SK-N-SH treated with all-trans-retinoic acid at 6 μM for 48 hours (cell line): ENCODE measurements around the gene HES5.

Experiments
- ATAC-seq: fragments of 200-7000 bp; cut with Tn5 transposase; 3 replicates; pipeline ENCODE4 v1.9.1; 2020; ENCODE audit warnings: mild to moderate bottlenecking, moderate library complexity
- ARNTL ChIP-seq: fragments of 450-650 bp; formaldehyde crosslinking; IDR thresholded peaks from 2 replicates; pipeline ENCODE4 v1.5.0; 2020; ENCODE audit warnings: low read depth, mild to moderate bottlenecking, moderate library complexity, borderline replicate concordance
- BACH2 ChIP-seq: fragments of 250-450 bp; sonication (Bioruptor Pico); IDR thresholded peaks from 2 replicates; pipeline ENCODE4 v1.9.0; 2021; ENCODE audit warnings: mild to moderate bottlenecking, borderline replicate concordance
- CREB5 ChIP-seq: fragments of 250-450 bp; sonication (Bioruptor Pico); IDR thresholded peaks from 2 replicates; pipeline ENCODE4 v1.5.1; 2020; ENCODE audit warnings: low read depth, mild to moderate bottlenecking, moderate library complexity
- CSDC2 ChIP-seq: fragments of 250-450 bp; sonication (Bioruptor Pico); IDR thresholded peaks from 2 replicates; pipeline ENCODE4 v1.5.0; 2020; ENCODE audit warnings: mild to moderate bottlenecking, moderate library complexity
- ESRRG ChIP-seq: fragments of 250-450 bp; sonication (Bioruptor Pico); IDR thresholded peaks from 2 replicates; pipeline ENCODE4 v1.6.1; 2021; ENCODE audit warnings: mild to moderate bottlenecking
- GLIS3 ChIP-seq: fragments of 250-450 bp; sonication (Bioruptor Pico); IDR thresholded peaks from 2 replicates; pipeline ENCODE4 v1.5.0; 2020; ENCODE audit warnings: mild to moderate bottlenecking, moderate library complexity
- ISL1 ChIP-seq: fragments of 250-450 bp; sonication (Bioruptor Pico); IDR thresholded peaks from 2 replicates; pipeline ENCODE4 v2.1.2; 2022; ENCODE audit warnings: mild to moderate bottlenecking, moderate library complexity
- OSR1 ChIP-seq: fragments of 250-450 bp; sonication (Bioruptor Pico); IDR thresholded peaks from 2 replicates; pipeline ENCODE4 v1.8.0; 2022; ENCODE audit warnings: moderate library complexity, mild to moderate bottlenecking, inconsistent platforms
- PPARA ChIP-seq: fragments of 250-450 bp; sonication (Bioruptor Pico); IDR thresholded peaks from 2 replicates; pipeline ENCODE4 v1.5.0; 2020; ENCODE audit warnings: mild to moderate bottlenecking, borderline replicate concordance
- RARB ChIP-seq: fragments of 250-450 bp; sonication (Bioruptor Pico); IDR thresholded peaks from 2 replicates; pipeline ENCODE4 v1.8.0; 2021; ENCODE audit warnings: mild to moderate bottlenecking, moderate library complexity
- SNAI2 ChIP-seq: fragments of 250-450 bp; sonication (Bioruptor Pico); IDR thresholded peaks from 2 replicates; pipeline ENCODE4 v1.5.0; 2020; ENCODE audit warnings: mild to moderate bottlenecking, moderate library complexity
- TOX ChIP-seq: fragments of 250-450 bp; sonication (Bioruptor Pico); IDR thresholded peaks from 2 replicates; pipeline ENCODE4 v1.8.0; 2021; ENCODE audit warnings: mild to moderate bottlenecking, moderate library complexity, borderline replicate concordance
- ZC3H10 ChIP-seq: fragments of 250-450 bp; sonication (Bioruptor Pico); IDR thresholded peaks from 2 replicates; pipeline ENCODE4 v1.5.1; 2021; ENCODE audit warnings: mild to moderate bottlenecking, moderate library complexity
- ZFP3 ChIP-seq: fragments of 250-450 bp; sonication (Bioruptor Pico); IDR thresholded peaks from 2 replicates; pipeline ENCODE4 v1.5.0; 2020; ENCODE audit warnings: mild to moderate bottlenecking, moderate library complexity
- ZFP30 ChIP-seq: fragments of 450-650 bp; formaldehyde crosslinking; IDR thresholded peaks from 2 replicates; pipeline ENCODE4 v1.5.0; 2022; ENCODE audit warnings: mild to moderate bottlenecking, moderate library complexity
- ZNF565 ChIP-seq: fragments of 450-650 bp; formaldehyde crosslinking; conservative IDR thresholded peaks from 2 replicates; pipeline ENCODE4 v1.5.0; 2020; ENCODE audit warnings: low read depth, mild to moderate bottlenecking, moderate library complexity
- TF ChIP-seq, protein P1 (sequence below): fragments of 250-450 bp; sonication (Bioruptor Pico); IDR thresholded peaks from 2 replicates; pipeline ENCODE4 v1.8.0; 2021; ENCODE audit warnings: low read depth, mild to moderate bottlenecking, moderate library complexity, borderline replicate concordance
- TF ChIP-seq, protein P2 (sequence below): fragments of 250-450 bp; sonication (Bioruptor Pico); IDR thresholded peaks from 2 replicates; pipeline ENCODE4 v1.5.0; 2020; ENCODE audit warnings: mild to moderate bottlenecking, moderate library complexity
- TF ChIP-seq, protein P3 (sequence below): fragments of 250-450 bp; sonication (Bioruptor Pico); IDR thresholded peaks from 2 replicates; pipeline ENCODE4 v1.8.0; 2020; ENCODE audit warnings: mild to moderate bottlenecking, moderate library complexity, borderline replicate concordance
- TF ChIP-seq, protein P4 (sequence below): fragments of 250-450 bp; sonication (Bioruptor Pico); IDR thresholded peaks from 2 replicates; pipeline ENCODE4 v1.5.1; 2021; ENCODE audit warnings: mild to moderate bottlenecking, moderate library complexity

HES5 gene

DNA sequence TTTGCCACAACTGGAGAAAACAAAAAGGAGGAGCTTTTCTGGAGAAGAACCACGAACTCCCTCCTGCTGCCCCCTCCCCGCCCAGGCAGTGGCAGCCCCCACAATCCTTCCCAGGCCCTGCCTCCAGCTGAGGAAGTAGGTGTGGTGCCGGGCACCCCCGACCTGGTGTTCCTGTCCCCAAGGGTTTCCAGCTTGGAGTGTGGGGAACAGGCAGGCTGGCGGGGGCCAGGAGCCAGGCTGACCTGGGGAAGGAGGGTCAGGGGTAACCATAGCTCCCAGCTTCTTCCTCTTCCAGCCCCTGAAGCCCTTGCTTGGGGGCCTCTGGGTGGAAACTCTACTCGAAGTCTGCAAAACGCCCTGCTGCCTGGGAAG is 4.2 kb upstream of the HES5 start (continued):
- TF ChIP-seq, protein P1, sequence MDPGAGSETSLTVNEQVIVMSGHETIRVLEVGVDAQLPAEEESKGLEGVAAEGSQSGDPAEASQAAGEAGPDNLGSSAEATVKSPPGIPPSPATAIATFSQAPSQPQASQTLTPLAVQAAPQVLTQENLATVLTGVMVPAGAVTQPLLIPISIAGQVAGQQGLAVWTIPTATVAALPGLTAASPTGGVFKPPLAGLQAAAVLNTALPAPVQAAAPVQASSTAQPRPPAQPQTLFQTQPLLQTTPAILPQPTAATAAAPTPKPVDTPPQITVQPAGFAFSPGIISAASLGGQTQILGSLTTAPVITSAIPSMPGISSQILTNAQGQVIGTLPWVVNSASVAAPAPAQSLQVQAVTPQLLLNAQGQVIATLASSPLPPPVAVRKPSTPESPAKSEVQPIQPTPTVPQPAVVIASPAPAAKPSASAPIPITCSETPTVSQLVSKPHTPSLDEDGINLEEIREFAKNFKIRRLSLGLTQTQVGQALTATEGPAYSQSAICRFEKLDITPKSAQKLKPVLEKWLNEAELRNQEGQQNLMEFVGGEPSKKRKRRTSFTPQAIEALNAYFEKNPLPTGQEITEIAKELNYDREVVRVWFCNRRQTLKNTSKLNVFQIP (CRISPR knock-in tag) = no peak
- no peak for TF ChIP-seq ARNTL (CRISPR knock-in tag)
- TF ChIP-seq ISL1 = no peak
- no peak for TF ChIP-seq ZFP30 (CRISPR knock-in tag)
- TF ChIP-seq SNAI2 (CRISPR knock-in tag) = no peak
- TF ChIP-seq, protein P2, sequence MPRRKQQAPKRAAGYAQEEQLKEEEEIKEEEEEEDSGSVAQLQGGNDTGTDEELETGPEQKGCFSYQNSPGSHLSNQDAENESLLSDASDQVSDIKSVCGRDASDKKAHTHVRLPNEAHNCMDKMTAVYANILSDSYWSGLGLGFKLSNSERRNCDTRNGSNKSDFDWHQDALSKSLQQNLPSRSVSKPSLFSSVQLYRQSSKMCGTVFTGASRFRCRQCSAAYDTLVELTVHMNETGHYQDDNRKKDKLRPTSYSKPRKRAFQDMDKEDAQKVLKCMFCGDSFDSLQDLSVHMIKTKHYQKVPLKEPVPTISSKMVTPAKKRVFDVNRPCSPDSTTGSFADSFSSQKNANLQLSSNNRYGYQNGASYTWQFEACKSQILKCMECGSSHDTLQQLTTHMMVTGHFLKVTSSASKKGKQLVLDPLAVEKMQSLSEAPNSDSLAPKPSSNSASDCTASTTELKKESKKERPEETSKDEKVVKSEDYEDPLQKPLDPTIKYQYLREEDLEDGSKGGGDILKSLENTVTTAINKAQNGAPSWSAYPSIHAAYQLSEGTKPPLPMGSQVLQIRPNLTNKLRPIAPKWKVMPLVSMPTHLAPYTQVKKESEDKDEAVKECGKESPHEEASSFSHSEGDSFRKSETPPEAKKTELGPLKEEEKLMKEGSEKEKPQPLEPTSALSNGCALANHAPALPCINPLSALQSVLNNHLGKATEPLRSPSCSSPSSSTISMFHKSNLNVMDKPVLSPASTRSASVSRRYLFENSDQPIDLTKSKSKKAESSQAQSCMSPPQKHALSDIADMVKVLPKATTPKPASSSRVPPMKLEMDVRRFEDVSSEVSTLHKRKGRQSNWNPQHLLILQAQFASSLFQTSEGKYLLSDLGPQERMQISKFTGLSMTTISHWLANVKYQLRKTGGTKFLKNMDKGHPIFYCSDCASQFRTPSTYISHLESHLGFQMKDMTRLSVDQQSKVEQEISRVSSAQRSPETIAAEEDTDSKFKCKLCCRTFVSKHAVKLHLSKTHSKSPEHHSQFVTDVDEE = no peak
- TF ChIP-seq ZC3H10 (CRISPR knock-in tag) = no peak
- no peak for TF ChIP-seq GLIS3 (CRISPR knock-in tag)
- no peak for TF ChIP-seq CSDC2 (CRISPR knock-in tag)
- TF ChIP-seq PPARA (CRISPR knock-in tag) = no peak
- no peak for TF ChIP-seq ZNF565
- no peak for TF ChIP-seq RARB
- TF ChIP-seq ESRRG (CRISPR knock-in tag) = no peak
- TF ChIP-seq, all 23 proteins: peak for 0

DNA sequence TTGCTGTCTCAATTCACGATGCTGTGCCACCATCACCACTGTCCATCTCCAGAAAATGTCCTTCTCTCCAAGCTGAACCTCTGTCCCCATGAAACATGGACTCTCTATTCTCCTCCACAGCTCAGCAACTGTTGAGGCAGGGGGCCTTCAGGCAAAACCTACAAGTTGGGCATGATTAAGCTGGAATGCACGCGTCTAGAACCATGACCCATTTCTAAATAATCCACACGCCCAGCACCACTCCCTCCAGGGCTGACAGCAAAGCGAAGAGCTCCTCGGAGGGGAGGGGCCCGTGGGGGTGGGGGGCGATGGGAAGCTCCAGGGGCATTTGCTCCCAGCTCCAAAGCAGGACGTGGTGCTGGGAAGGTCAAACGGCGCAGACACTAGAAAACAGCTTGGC is 3.3 kb upstream of the HES5 start:
- no peak for ATAC-seq
- TF ChIP-seq, protein P3, sequence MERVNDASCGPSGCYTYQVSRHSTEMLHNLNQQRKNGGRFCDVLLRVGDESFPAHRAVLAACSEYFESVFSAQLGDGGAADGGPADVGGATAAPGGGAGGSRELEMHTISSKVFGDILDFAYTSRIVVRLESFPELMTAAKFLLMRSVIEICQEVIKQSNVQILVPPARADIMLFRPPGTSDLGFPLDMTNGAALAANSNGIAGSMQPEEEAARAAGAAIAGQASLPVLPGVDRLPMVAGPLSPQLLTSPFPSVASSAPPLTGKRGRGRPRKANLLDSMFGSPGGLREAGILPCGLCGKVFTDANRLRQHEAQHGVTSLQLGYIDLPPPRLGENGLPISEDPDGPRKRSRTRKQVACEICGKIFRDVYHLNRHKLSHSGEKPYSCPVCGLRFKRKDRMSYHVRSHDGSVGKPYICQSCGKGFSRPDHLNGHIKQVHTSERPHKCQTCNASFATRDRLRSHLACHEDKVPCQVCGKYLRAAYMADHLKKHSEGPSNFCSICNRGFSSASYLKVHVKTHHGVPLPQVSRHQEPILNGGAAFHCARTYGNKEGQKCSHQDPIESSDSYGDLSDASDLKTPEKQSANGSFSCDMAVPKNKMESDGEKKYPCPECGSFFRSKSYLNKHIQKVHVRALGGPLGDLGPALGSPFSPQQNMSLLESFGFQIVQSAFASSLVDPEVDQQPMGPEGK (CRISPR knock-in tag) = no peak
- no peak for TF ChIP-seq ESRRG (CRISPR knock-in tag)
- TF ChIP-seq TOX (CRISPR knock-in tag) = no peak
- no peak for TF ChIP-seq ZFP3
- no peak for TF ChIP-seq RARB
- TF ChIP-seq, protein P1 (CRISPR knock-in tag) = no peak
- TF ChIP-seq, protein P4, sequence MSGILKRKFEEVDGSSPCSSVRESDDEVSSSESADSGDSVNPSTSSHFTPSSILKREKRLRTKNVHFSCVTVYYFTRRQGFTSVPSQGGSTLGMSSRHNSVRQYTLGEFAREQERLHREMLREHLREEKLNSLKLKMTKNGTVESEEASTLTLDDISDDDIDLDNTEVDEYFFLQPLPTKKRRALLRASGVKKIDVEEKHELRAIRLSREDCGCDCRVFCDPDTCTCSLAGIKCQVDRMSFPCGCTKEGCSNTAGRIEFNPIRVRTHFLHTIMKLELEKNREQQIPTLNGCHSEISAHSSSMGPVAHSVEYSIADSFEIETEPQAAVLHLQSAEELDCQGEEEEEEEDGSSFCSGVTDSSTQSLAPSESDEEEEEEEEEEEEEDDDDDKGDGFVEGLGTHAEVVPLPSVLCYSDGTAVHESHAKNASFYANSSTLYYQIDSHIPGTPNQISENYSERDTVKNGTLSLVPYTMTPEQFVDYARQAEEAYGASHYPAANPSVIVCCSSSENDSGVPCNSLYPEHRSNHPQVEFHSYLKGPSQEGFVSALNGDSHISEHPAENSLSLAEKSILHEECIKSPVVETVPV = no peak
- no peak for TF ChIP-seq CREB5 (CRISPR knock-in tag)
- TF ChIP-seq ARNTL (CRISPR knock-in tag) = no peak
- TF ChIP-seq ISL1 = no peak
- no peak for TF ChIP-seq OSR1 (CRISPR knock-in tag)
- no peak for TF ChIP-seq BACH2 (CRISPR knock-in tag)
- TF ChIP-seq GLIS3 (CRISPR knock-in tag) = no peak
